Testis (tissue), 2 donors: ENCODE data around the gene POTEC.
"Not testable (repeated sequence)": the region's sequence is repeated elsewhere in the genome, so short reads cannot be mapped to it uniquely, and the experiment has no call there.

ENCODE experiments used
- CTCF ChIP-seq, 3 experiments: fragments of 450-650 bp in 2 of 3; fragments of 200-600 bp in 1 of 3; sonication (generic) in 1 of 3; IDR thresholded peaks; one replicate each; pipeline ENCODE4 v1.5.1; 2016 to 2019; ENCODE audit warnings: antibody characterized with exemption in 3 of 3, mild to moderate bottlenecking in 2 of 3, moderate library complexity in 1 of 3
- POLR2A ChIP-seq: fragments of 450-650 bp; IDR thresholded peaks from one replicate; pipeline ENCODE4 v1.6.1; 2017; ENCODE audit warnings: antibody characterized with exemption, mild to moderate bottlenecking, moderate library complexity

GRCh38 chr18:14531659-14532058 is 11.7 kb downstream of the POTEC start:
- TF ChIP-seq CTCF (IDR thresholded peaks at IDR 0.05); POLR2A: not testable (repeated sequence)
